ENCODE measurements around the gene CFAP43.

CFAP43 gene

GRCh38 chr10:104121485-104122224, 110.5 kb downstream of the CFAP43 start, which contains the start of gene SFR1:
Gene SFR1, plus strand, starts transcription at chr10:104122171. Its CDS starts 13 bp downstream, at chr10:104122184.
- H3K9me3 ChIP-seq (ENCODE audit: control insufficient read depth, insufficient read depth, low read length), result no peaks in the 10 kb centered on the region
- no peaks in the 10 kb centered on the region for H3K27me3 ChIP-seq (ENCODE audit: control insufficient read depth, insufficient read depth, low read length)
- peak within 1 kb of the TSS; percentile 89 for H3K9ac ChIP-seq (ENCODE audit: low read depth, low read length)
- no peaks in the 10 kb centered on the region for H3K36me3 ChIP-seq (ENCODE audit: control insufficient read depth, insufficient read depth, low read length)
- peak within 1 kb of the TSS; percentile 93 for H3K4me3 ChIP-seq (ENCODE audit: low read depth, low read length)
- H3K4me1 ChIP-seq (ENCODE audit: control insufficient read depth, insufficient read depth, low read length), result peaks cover 4% of the 10 kb centered on the region

GRCh38 chr10:104120903-104121484, 111.2 kb downstream of the CFAP43 start:
- no peaks in the 10 kb centered on the region for H3K36me3 ChIP-seq (ENCODE audit: control insufficient read depth, insufficient read depth, low read length)
- no peaks in the 10 kb centered on the region for H3K27me3 ChIP-seq (ENCODE audit: control insufficient read depth, insufficient read depth, low read length)
- H3K4me1 ChIP-seq (ENCODE audit: control insufficient read depth, insufficient read depth, low read length), result peaks cover 4% of the 10 kb centered on the region
- H3K9me3 ChIP-seq (ENCODE audit: control insufficient read depth, insufficient read depth, low read length), result no peaks in the 10 kb centered on the region
- H3K4me3 ChIP-seq (ENCODE audit: low read depth, low read length), result peak overlapping the region; percentile 73
- H3K9ac ChIP-seq (ENCODE audit: low read depth, low read length), result peak overlapping the region; percentile 84

GRCh38 chr10:104120512-104120902, 111.7 kb downstream of the CFAP43 start:
- H3K4me3 ChIP-seq (ENCODE audit: low read depth, low read length), result peak overlapping the region; percentile 73

GRCh38 chr10:104119996-104120395, 112.2 kb downstream of the CFAP43 start:
- peaks cover 4% of the 10 kb centered on the region for H3K4me1 ChIP-seq (ENCODE audit: control insufficient read depth, insufficient read depth, low read length)
- no peaks in the 10 kb centered on the region for H3K9me3 ChIP-seq (ENCODE audit: control insufficient read depth, insufficient read depth, low read length)
- no peaks in the 10 kb centered on the region for H3K36me3 ChIP-seq (ENCODE audit: control insufficient read depth, insufficient read depth, low read length)
- H3K4me3 ChIP-seq (ENCODE audit: low read depth, low read length), result no peak overlapping the region
- H3K27me3 ChIP-seq (ENCODE audit: control insufficient read depth, insufficient read depth, low read length), result no peaks in the 10 kb centered on the region
- no peak overlapping the region for H3K9ac ChIP-seq (ENCODE audit: low read depth, low read length)

More at GRCh38 chr10:104120512-104120902, 111.7 kb downstream of the CFAP43 start:
- Histone ChIP-seq H3K36me3 (ENCODE audit: control insufficient read depth, insufficient read depth, low read length) (no peaks in the 10 kb centered on the region), H3K27me3 (ENCODE audit: control insufficient read depth, insufficient read depth, low read length) (no peaks in the 10 kb centered on the region), H3K9me3 (ENCODE audit: control insufficient read depth, insufficient read depth, low read length) (no peaks in the 10 kb centered on the region), H3K4me1 (ENCODE audit: control insufficient read depth, insufficient read depth, low read length) (peaks cover 4% of the 10 kb centered on the region), H3K9ac (ENCODE audit: low read depth, low read length) (peak overlapping the region; percentile 84)

GRCh38 chr10:104117839-104118323, 114.3 kb downstream of the CFAP43 start:
- Histone ChIP-seq H3K27me3 (ENCODE audit: control insufficient read depth, insufficient read depth, low read length) (no peaks in the 10 kb centered on the region), H3K4me1 (ENCODE audit: control insufficient read depth, insufficient read depth, low read length) (peaks cover 4% of the 10 kb centered on the region), H3K4me3 (ENCODE audit: low read depth, low read length) (no peak overlapping the region), H3K9me3 (ENCODE audit: control insufficient read depth, insufficient read depth, low read length) (no peaks in the 10 kb centered on the region), H3K36me3 (ENCODE audit: control insufficient read depth, insufficient read depth, low read length) (no peaks in the 10 kb centered on the region), H3K9ac (ENCODE audit: low read depth, low read length) (no peak overlapping the region)

GRCh38 chr10:104113376-104113956, 118.7 kb downstream of the CFAP43 start:
- Histone ChIP-seq H3K9ac (ENCODE audit: low read depth, low read length) (no peak overlapping the region), H3K4me1 (ENCODE audit: control insufficient read depth, insufficient read depth, low read length) (no peaks in the 10 kb centered on the region), H3K36me3 (ENCODE audit: control insufficient read depth, insufficient read depth, low read length) (no peaks in the 10 kb centered on the region), H3K4me3 (ENCODE audit: low read depth, low read length) (no peak overlapping the region), H3K27me3 (ENCODE audit: control insufficient read depth, insufficient read depth, low read length) (no peaks in the 10 kb centered on the region), H3K9me3 (ENCODE audit: control insufficient read depth, insufficient read depth, low read length) (no peaks in the 10 kb centered on the region)

- no peak overlapping the region for H3K9ac ChIP-seq (ENCODE audit: low read depth, low read length)
- peaks cover 2% of the 10 kb centered on the region for H3K4me1 ChIP-seq (ENCODE audit: control insufficient read depth, insufficient read depth, low read length)
- H3K9me3 ChIP-seq (ENCODE audit: control insufficient read depth, insufficient read depth, low read length), result no peaks in the 10 kb centered on the region
- H3K27me3 ChIP-seq (ENCODE audit: control insufficient read depth, insufficient read depth, low read length), result no peaks in the 10 kb centered on the region
- no peak overlapping the region for H3K4me3 ChIP-seq (ENCODE audit: low read depth, low read length)
- H3K36me3 ChIP-seq (ENCODE audit: control insufficient read depth, insufficient read depth, low read length), result no peaks in the 10 kb centered on the region
Measured at GRCh38 chr10:104109908-104110662, 122.1 kb downstream of the CFAP43 start.

- H3K4me1 ChIP-seq (ENCODE audit: control insufficient read depth, insufficient read depth, low read length), result peaks cover 2% of the 10 kb centered on the region
- no peaks in the 10 kb centered on the region for H3K36me3 ChIP-seq (ENCODE audit: control insufficient read depth, insufficient read depth, low read length)
- H3K9ac ChIP-seq (ENCODE audit: low read depth, low read length), result no peak overlapping the region
- H3K27me3 ChIP-seq (ENCODE audit: control insufficient read depth, insufficient read depth, low read length), result peaks cover 2% of the 10 kb centered on the region
- no peak overlapping the region for H3K4me3 ChIP-seq (ENCODE audit: low read depth, low read length)
- no peaks in the 10 kb centered on the region for H3K9me3 ChIP-seq (ENCODE audit: control insufficient read depth, insufficient read depth, low read length)
Measured at GRCh38 chr10:104104926-104105325, 127.2 kb downstream of the CFAP43 start.

- peaks cover 2% of the 10 kb centered on the region for H3K27me3 ChIP-seq (ENCODE audit: control insufficient read depth, insufficient read depth, low read length)
- H3K4me3 ChIP-seq (ENCODE audit: low read depth, low read length), result no peak overlapping the region
- H3K9me3 ChIP-seq (ENCODE audit: control insufficient read depth, insufficient read depth, low read length), result no peaks in the 10 kb centered on the region
- no peaks in the 10 kb centered on the region for H3K36me3 ChIP-seq (ENCODE audit: control insufficient read depth, insufficient read depth, low read length)
- no peak overlapping the region for H3K9ac ChIP-seq (ENCODE audit: low read depth, low read length)
- H3K4me1 ChIP-seq (ENCODE audit: control insufficient read depth, insufficient read depth, low read length), result peaks cover 2% of the 10 kb centered on the region
Measured at GRCh38 chr10:104104418-104104817, 127.7 kb downstream of the CFAP43 start.

GRCh38 chr10:104103956-104104355, 128.2 kb downstream of the CFAP43 start:
- no peaks in the 10 kb centered on the region for H3K9me3 ChIP-seq (ENCODE audit: control insufficient read depth, insufficient read depth, low read length)

GRCh38 chr10:104101902-104102301, 130.3 kb downstream of the CFAP43 start:
- Histone ChIP-seq H3K9me3 (ENCODE audit: control insufficient read depth, insufficient read depth, low read length) (no peaks in the 10 kb centered on the region), H3K9ac (ENCODE audit: low read depth, low read length) (no peak overlapping the region), H3K4me1 (ENCODE audit: control insufficient read depth, insufficient read depth, low read length) (peaks cover 2% of the 10 kb centered on the region), H3K27me3 (ENCODE audit: control insufficient read depth, insufficient read depth, low read length) (peaks cover 2% of the 10 kb centered on the region), H3K36me3 (ENCODE audit: control insufficient read depth, insufficient read depth, low read length) (no peaks in the 10 kb centered on the region), H3K4me3 (ENCODE audit: low read depth, low read length) (no peak overlapping the region)

More at GRCh38 chr10:104103956-104104355, 128.2 kb downstream of the CFAP43 start:
- no peaks in the 10 kb centered on the region for H3K36me3 ChIP-seq (ENCODE audit: control insufficient read depth, insufficient read depth, low read length)
- no peak overlapping the region for H3K4me3 ChIP-seq (ENCODE audit: low read depth, low read length)
- H3K4me1 ChIP-seq (ENCODE audit: control insufficient read depth, insufficient read depth, low read length), result peaks cover 2% of the 10 kb centered on the region
- H3K9ac ChIP-seq (ENCODE audit: low read depth, low read length), result no peak overlapping the region
- H3K27me3 ChIP-seq (ENCODE audit: control insufficient read depth, insufficient read depth, low read length), result peaks cover 2% of the 10 kb centered on the region

Measured in iPS-15b (cell line).